Right atrium auricular region (tissue), 2 donors: ENCODE measurements around the gene PRDM15. TPM values are rescaled to one million over a fixed set of nuclear protein-coding genes. Genes with fewer than 3 reads are reported as not detected.
"Not testable (repeated sequence)": the region's sequence is repeated elsewhere in the genome, so short reads cannot be mapped to it uniquely, and the experiment has no call there.

Experiments used
- DNase-seq: peaks from one replicate; pipeline ENCODE4 v3.0.0-alpha.2; 2019; ENCODE audit warnings: low spot score
- H3K27ac ChIP-seq, 2 donors: fragments of 200-600 bp; sonication (generic); 1 replicate in 1 of 2; 2 replicates in 1 of 2; pipeline ENCODE4 v1.5.1; 2016 to 2019
- H3K27me3 ChIP-seq, 2 donors: fragments of 200-600 bp; sonication (generic); one replicate each; pipeline versions ENCODE4 v1.5.1 to v1.6.0; 2017 to 2019
- H3K36me3 ChIP-seq: fragments of 200-600 bp; sonication (generic); one replicate; pipeline ENCODE4 v1.5.1; 2016
- H3K4me1 ChIP-seq, 2 donors: fragments of 200-600 bp; sonication (generic); one replicate each; pipeline versions ENCODE4 v1.5.1 to v1.6.0; 2017 to 2019
- H3K4me3 ChIP-seq, 2 donors: fragments of 200-600 bp; sonication (generic); 1 replicate in 1 of 2; 2 replicates in 1 of 2; pipeline ENCODE4 v1.5.1; 2017 to 2019; ENCODE audit warnings: mild to moderate bottlenecking in 1 of 2, moderate library complexity in 1 of 2
- H3K9me3 ChIP-seq, 2 donors: fragments of 200-600 bp; sonication (generic); one replicate each; pipeline ENCODE4 v1.5.1; 2019
- CTCF ChIP-seq, 2 donors: fragments of 200-600 bp; sonication (generic); IDR thresholded peaks; one replicate each; pipeline ENCODE4 v1.5.1; 2019; ENCODE audit warnings: antibody characterized with exemption in 2 of 2
- total RNA-seq, 2 donors: library from RNA; depleted of rRNA; stranded (reverse); fragments of >200 nt; gene quantifications; one replicate each; pipeline ENCODE4 v1.1.0, GENCODE V29; 2016

Gene PRDM15
- total RNA-seq, 2 donors from 2014 or later, result 2.6 to 4.2 TPM

- no peaks in the 10 kb centered on the region for H3K27me3 ChIP-seq
- no peak for TF ChIP-seq CTCF (IDR thresholded peaks at IDR 0.05)
- H3K9me3 ChIP-seq, result peaks cover 4 to 17% of the 10 kb centered on the region in 2 donors
- no peak overlapping the region for H3K4me3 ChIP-seq
- H3K27ac ChIP-seq, result no peak overlapping the region
- peaks cover 15% of the 10 kb centered on the region for H3K36me3 ChIP-seq
- H3K4me1 ChIP-seq, result no peaks in the 10 kb centered on the region
- no peak for DNase-seq
These were observed 82.6 kb downstream of the PRDM15 start for GRCh38 chr21:41796476-41797080.

GRCh38 chr21:41795726-41796125, 83.4 kb downstream of the PRDM15 start:
- Histone ChIP-seq H3K9me3 (peaks cover 4 to 19% of the 10 kb centered on the region in 2 donors), H3K27ac (no peak overlapping the region), H3K4me1 (no peaks in the 10 kb centered on the region), H3K4me3 (no peak overlapping the region), H3K27me3 (no peaks in the 10 kb centered on the region), H3K36me3 (peaks cover 6% of the 10 kb centered on the region)
- TF ChIP-seq CTCF (IDR thresholded peaks at IDR 0.05), result no peak
- DNase-seq, result no peak

- Histone ChIP-seq H3K4me1 (no peaks in the 10 kb centered on the region), H3K27ac (no peak overlapping the region), H3K9me3 (peaks cover 4 to 19% of the 10 kb centered on the region in 2 donors), H3K36me3 (no peaks in the 10 kb centered on the region), H3K27me3 (no peaks in the 10 kb centered on the region), H3K4me3 (no peak overlapping the region)
- DNase-seq, result no peak
- no peak for TF ChIP-seq CTCF (IDR thresholded peaks at IDR 0.05)
These were observed 84.5 kb downstream of the PRDM15 start for GRCh38 chr21:41794600-41794999.

- no peak overlapping the region for H3K4me3 ChIP-seq
- H3K9me3 ChIP-seq, result peaks cover 4 to 19% of the 10 kb centered on the region in 2 donors
- H3K4me1 ChIP-seq, result no peaks in the 10 kb centered on the region
- DNase-seq, result no peak
- H3K27ac ChIP-seq, result no peak overlapping the region
- H3K36me3 ChIP-seq, result no peaks in the 10 kb centered on the region
- TF ChIP-seq CTCF (IDR thresholded peaks at IDR 0.05), result no peak
- H3K27me3 ChIP-seq, result no peaks in the 10 kb centered on the region
These were observed 86.4 kb downstream of the PRDM15 start for GRCh38 chr21:41792711-41793110.

- no peaks in the 10 kb centered on the region for H3K36me3 ChIP-seq
- DNase-seq, result no peak
- H3K27ac ChIP-seq, result no peak overlapping the region
- H3K9me3 ChIP-seq, result peaks cover 0 to 1% of the 10 kb centered on the region in 2 donors
- TF ChIP-seq CTCF (IDR thresholded peaks at IDR 0.05), result no peak
- H3K27me3 ChIP-seq, result peaks cover 0 to 6% of the 10 kb centered on the region in 2 donors
- H3K4me1 ChIP-seq, result no peaks in the 10 kb centered on the region
- H3K4me3 ChIP-seq, result no peak overlapping the region
These were observed 92.6 kb downstream of the PRDM15 start for GRCh38 chr21:41786509-41786987.

GRCh38 chr21:41785262-41785661, 93.9 kb downstream of the PRDM15 start:
- not testable (repeated sequence) for H3K27ac ChIP-seq, H3K36me3 ChIP-seq, H3K27me3 ChIP-seq, H3K4me1 ChIP-seq, H3K4me3 ChIP-seq, DNase-seq, H3K9me3 ChIP-seq
